GM12872 (cell line): ENCODE measurements around the gene CCDC59.

Experiments
- TF ChIP-seq, protein P1 (sequence below): IDR thresholded peaks from 3 replicates; pipeline ENCODE4 v1.5.1; 2011; ENCODE audit warnings: low read depth, mild to moderate bottlenecking, low read length, moderate library complexity; ENCODE audit not compliant: insufficient read depth

Gene CCDC59

DNA sequence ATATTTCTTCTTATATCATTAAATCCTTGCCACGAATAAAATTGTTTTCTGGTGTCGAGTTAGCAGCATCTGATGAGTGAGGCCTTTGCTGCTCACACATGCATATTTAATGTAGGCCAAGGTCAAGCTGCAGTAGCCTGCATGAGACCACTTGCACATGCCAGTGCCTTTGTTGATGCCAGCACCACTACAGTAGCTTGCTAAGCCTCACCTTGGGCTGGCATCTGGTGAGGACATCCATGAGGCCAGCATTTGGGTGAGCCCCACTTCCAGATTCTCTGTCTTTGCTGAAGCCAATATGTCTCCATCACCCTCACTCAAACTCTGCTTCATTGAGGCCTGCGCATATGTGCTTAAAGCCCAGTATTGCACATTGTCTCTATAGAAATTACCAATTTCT lies 8.0 kb downstream of the CCDC59 start:
- TF ChIP-seq, protein P1, sequence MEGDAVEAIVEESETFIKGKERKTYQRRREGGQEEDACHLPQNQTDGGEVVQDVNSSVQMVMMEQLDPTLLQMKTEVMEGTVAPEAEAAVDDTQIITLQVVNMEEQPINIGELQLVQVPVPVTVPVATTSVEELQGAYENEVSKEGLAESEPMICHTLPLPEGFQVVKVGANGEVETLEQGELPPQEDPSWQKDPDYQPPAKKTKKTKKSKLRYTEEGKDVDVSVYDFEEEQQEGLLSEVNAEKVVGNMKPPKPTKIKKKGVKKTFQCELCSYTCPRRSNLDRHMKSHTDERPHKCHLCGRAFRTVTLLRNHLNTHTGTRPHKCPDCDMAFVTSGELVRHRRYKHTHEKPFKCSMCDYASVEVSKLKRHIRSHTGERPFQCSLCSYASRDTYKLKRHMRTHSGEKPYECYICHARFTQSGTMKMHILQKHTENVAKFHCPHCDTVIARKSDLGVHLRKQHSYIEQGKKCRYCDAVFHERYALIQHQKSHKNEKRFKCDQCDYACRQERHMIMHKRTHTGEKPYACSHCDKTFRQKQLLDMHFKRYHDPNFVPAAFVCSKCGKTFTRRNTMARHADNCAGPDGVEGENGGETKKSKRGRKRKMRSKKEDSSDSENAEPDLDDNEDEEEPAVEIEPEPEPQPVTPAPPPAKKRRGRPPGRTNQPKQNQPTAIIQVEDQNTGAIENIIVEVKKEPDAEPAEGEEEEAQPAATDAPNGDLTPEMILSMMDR: no peak

DNA sequence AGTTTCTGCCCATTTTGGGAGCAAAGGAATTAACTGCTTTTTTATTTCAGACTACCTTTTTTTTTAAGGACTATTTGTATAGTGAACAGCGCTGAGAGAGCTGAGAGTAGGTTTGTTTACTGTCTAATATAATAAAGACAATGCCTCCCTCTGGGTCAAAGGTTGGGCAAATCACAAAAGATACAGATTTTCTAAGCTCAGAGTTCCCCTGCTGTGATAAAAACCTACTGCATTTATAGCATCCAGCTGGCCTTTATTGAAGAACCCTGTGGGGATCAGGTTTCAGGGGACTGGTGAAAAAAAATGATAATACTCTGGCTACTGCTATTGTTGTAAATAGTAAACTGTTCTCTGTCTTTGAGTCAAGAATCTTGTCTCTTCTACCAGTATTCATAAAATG lies 28.7 kb downstream of the CCDC59 start:
- TF ChIP-seq, protein P1: no peak

DNA sequence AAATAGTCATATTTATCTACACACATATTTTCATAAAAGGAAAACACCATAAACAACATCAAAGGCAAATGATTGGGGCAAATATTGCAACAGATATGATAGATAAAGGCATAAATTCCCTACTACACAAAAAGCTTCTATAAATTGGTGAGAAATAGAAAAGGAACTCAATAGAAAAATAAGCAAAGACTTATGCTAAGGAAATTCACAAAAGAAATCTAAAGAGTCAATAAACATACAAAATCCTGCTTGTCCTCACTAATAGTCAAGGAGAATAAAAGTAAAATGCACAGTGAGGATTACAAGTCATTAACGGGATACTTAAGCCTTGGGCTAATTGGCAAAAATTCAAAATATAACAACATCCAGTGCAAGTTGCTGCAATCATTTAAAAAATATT lies 30.3 kb downstream of the CCDC59 start:
- TF ChIP-seq, protein P1: no peak

DNA sequence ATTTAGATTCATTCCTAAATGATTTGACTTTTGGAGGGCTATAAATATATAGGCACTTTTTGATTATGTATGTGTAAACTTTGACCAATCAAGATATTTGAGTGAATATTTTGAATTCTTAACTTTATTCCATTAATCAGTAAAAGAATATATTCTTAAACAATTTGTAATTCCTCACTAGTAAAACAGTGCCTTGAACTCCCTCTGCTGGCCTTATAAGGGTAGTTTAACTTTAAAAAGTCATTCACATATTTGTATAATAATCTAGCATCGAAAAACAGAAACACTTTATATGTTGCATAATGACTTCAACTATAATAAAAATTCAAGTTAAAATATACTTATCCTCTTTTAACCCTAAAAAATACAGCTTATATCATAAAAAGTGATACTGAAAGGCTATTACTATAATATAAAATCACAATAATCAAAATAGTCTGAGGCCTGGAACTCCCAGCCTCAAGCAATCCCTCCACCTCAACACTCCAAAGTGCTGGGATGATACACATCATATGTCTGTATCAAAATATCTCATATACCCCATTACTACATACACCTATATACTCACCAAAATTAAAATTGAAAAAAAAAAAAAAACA lies 31.2 kb downstream of the CCDC59 start:
- TF ChIP-seq, protein P1: 0 out of 3 replicates have a peak, but pooled peaks have one; percentile 25

DNA sequence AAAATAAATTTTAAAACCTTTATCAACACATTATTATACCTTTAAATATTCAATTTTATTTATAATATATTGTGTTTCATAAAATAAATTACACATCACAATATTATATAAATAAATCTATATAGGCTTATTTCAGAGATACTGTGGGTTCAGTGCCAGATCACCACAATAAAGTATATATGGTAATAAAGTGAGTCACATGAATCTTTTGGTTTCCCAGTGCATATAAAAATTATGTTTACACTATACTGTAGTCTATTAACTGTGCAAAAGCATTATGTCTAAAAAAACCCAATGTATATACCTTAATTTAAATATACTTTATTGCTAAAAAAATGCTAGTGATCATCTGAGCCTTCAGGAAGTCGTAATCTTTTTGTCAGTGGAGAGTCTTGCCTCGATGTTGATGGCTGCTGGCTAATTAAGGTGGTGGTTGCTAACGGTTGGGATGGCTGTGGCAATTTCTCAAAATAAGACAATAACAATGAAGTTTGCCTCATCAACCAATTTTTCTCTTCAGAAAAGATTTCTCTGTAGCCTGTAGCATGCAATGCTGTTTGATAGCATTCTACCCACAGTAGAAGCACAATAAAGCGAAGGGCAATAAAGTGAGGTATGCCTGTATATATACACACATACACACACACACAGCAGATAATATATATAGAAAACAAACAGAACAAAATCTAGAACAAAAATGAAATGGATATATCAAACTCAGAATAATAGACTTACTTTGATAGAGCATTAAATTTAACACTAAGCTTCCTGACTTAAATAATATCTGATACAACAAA lies 32.4 kb downstream of the CCDC59 start:
- TF ChIP-seq, protein P1: no peak

DNA sequence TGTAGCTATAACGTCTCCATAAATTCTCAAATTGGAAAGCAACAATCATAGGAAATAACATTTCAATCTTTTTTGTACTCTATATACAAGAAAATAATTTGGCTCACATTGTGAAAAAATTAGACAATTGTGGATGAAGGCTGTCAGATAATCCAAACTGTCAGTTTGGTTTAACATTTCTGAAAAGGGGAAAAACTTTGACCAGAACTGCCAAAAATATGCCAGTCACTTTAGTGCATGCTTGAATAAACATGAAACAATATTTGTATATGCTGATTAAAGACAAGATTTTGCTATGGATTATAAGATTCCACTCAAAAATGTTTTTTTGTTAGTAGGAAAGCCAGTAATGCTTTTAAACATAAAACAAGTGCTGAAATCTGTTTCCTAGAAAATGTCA lies 38.9 kb downstream of the CCDC59 start:
- TF ChIP-seq, protein P1: no peak

DNA sequence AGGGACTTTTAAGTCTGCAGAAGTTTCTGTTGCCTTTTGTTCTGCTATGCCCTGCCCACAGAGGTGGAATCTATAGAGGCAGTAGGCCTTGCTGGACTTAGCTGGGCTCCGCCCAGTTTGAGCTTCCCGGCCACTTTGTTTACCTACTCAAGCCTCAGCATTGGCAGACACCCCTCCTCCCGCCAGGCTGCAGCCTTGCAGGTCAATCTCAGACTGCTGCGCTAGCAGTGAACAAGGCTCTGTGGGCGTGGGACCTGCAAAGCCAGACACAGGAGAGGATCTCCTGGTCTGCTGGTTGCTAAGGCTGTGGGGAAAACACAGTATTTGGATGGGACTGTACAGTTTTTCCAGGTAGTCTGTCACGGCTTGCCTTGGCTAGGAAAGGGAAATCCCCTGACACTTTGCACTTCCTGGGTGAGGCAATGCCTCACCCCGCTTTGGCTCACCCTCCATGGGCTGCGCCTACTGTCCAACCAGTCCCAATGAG lies 43.7 kb downstream of the CCDC59 start:
- TF ChIP-seq, protein P1: no peak
